ENCODE data around the gene POM121L2.

GRCh38 chr6:27281105-27281539 is 31.0 kb downstream of the POM121L2 start:
- TF ChIP-seq, protein P1, sequence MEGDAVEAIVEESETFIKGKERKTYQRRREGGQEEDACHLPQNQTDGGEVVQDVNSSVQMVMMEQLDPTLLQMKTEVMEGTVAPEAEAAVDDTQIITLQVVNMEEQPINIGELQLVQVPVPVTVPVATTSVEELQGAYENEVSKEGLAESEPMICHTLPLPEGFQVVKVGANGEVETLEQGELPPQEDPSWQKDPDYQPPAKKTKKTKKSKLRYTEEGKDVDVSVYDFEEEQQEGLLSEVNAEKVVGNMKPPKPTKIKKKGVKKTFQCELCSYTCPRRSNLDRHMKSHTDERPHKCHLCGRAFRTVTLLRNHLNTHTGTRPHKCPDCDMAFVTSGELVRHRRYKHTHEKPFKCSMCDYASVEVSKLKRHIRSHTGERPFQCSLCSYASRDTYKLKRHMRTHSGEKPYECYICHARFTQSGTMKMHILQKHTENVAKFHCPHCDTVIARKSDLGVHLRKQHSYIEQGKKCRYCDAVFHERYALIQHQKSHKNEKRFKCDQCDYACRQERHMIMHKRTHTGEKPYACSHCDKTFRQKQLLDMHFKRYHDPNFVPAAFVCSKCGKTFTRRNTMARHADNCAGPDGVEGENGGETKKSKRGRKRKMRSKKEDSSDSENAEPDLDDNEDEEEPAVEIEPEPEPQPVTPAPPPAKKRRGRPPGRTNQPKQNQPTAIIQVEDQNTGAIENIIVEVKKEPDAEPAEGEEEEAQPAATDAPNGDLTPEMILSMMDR (IDR thresholded peaks at IDR 0.05) = no peak
- TF ChIP-seq POLR2A (IDR thresholded peaks at IDR 0.05) = no peak
